ENCODE data around the gene CLHC1. TPM values are rescaled to one million over a fixed set of nuclear protein-coding genes. Genes with fewer than 3 reads are reported as not detected.

CLHC1 gene
- total and polyA plus RNA-seq, 2 of the 8 experiments (the other 6 are each of a cell fraction or from before 2014, with no cell fraction given), result 2.6 to 10.8 TPM

DNA sequence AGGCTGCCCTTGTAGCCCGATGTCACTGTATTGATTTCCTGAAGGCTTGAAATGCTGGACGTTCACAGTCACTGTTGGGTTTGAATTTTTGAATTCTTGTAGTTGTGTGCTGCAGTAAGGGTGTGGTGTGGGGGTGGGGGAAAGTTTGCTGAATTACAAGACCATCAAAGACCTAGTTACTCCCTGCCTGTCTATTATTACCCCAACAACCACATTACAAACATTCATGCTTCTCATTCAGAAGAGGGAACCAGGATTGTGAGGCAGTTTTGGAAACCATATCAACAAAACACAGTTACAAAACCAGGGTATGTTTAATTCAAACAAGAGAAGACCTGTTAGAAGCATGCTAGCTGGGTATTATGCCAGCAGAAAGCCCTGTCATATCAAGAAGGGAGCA, 85.8 kb downstream of the CLHC1 start:
- no peak overlapping the region for H2AK5ac ChIP-seq (ENCODE audit: low read depth, low read length)
- H3K9ac ChIP-seq (replicated peaks in 1 of 4; ENCODE audit: extremely low read depth in 1 of 4, low read depth in 3 of 4, low read length in 3 of 4), result no peak overlapping the region
- WGBS, 2 experiments (ENCODE audit: extremely low coverage in 1 of 2, insufficient coverage in 1 of 2, insufficient read length in 1 of 2, insufficient replicate concordance in 2 of 2, low coverage in 1 of 2, low lambda C conversion rate in 2 of 2, missing lambda C conversion rate in 1 of 2), result 93% methylated on average over 2 of the region's 2 CpGs; no CpG with 5 or more reads in 1 of the 2 experiments
- H3K4me1 ChIP-seq (replicated peaks in 1 of 4; ENCODE audit: control insufficient read depth in 3 of 4, insufficient read depth in 4 of 4, low read length in 3 of 4), result no peaks in the 10 kb centered on the region
- no peak overlapping the region for H3K27ac ChIP-seq (ENCODE audit: low read depth, low read length)
- no peaks in the 10 kb centered on the region for H3K9me3 ChIP-seq (ENCODE audit: insufficient read depth in 2 of 2, low read depth in 1 of 2, low read length in 1 of 2)
- no peak overlapping the region for H2BK120ac ChIP-seq (replicated peaks; ENCODE audit: low read depth, low read length)
- H2BK15ac ChIP-seq (ENCODE audit: low read length), result no peak overlapping the region
- no peak overlapping the region for H2AFZ ChIP-seq (ENCODE audit: low read length)
- ChIA-PET POLR2A (ENCODE audit: partially characterized antibody) (no interaction called here), CTCF (ENCODE audit: partially characterized antibody) (no interaction called here)
- H2BK12ac ChIP-seq (ENCODE audit: low read depth, low read length), result no peak overlapping the region
- H3K14ac ChIP-seq (ENCODE audit: insufficient read length), result no peak overlapping the region
- H2BK20ac ChIP-seq (ENCODE audit: low read length), result no peak overlapping the region
- no peak overlapping the region for H3K56ac ChIP-seq (replicated peaks; ENCODE audit: insufficient read length, low read depth, low read length)
- no peaks in the 10 kb centered on the region for H3K36me3 ChIP-seq (ENCODE audit: control insufficient read depth in 2 of 4, insufficient read depth in 4 of 4, low read length in 3 of 4)
- H3K4me2 ChIP-seq (ENCODE audit: insufficient read depth in 1 of 2, low read depth in 2 of 2, low read length in 2 of 2), result no peak overlapping the region
- no peak overlapping the region for H3K18ac ChIP-seq (ENCODE audit: extremely low read depth, low read length)
- H4K5ac ChIP-seq (ENCODE audit: insufficient read length, low read depth, low read length), result no peak overlapping the region
- no peak for DNase-seq (ENCODE audit: low read depth in 1 of 2, low spot score in 2 of 2)
- H4K8ac ChIP-seq (ENCODE audit: extremely low read depth, insufficient read depth, low read length), result no peak overlapping the region
- no peaks in the 10 kb centered on the region for H4K20me1 ChIP-seq (replicated peaks in 1 of 2; ENCODE audit: control insufficient read depth in 1 of 2, insufficient read depth in 2 of 2, low read length in 2 of 2)
- no peak overlapping the region for H3K4ac ChIP-seq (replicated peaks; ENCODE audit: insufficient read length, low read depth, low read length)
- no peaks in the 10 kb centered on the region for H3K79me2 ChIP-seq (ENCODE audit: control insufficient read depth in 1 of 2, insufficient read depth in 2 of 2, low read length in 2 of 2)
- H3K23ac ChIP-seq (ENCODE audit: insufficient read length), result no peak overlapping the region
- no peak overlapping the region for H4K91ac ChIP-seq (replicated peaks; ENCODE audit: insufficient read length, low read length)
- no peak for FAIRE-seq
- no peaks in the 10 kb centered on the region for H3K23me2 ChIP-seq (ENCODE audit: low read depth, low read length)
- no peaks in the 10 kb centered on the region for H3K79me1 ChIP-seq (ENCODE audit: low read depth, low read length)
- no peaks in the 10 kb centered on the region for H3K27me3 ChIP-seq (replicated peaks in 1 of 4; ENCODE audit: control insufficient read depth in 3 of 4, extremely low read depth in 1 of 4, insufficient read depth in 3 of 4, low read length in 3 of 4)
- no peak overlapping the region for H3K4me3 ChIP-seq (ENCODE audit: extremely low read depth in 1 of 4, insufficient read depth in 2 of 4, low read depth in 3 of 4, low read length in 4 of 4)
- H2BK5ac ChIP-seq (ENCODE audit: low read depth, low read length), result no peak overlapping the region
- TF ChIP-seq NRF1 (IDR thresholded peaks at IDR 0.05; ENCODE audit: low read depth, low read length), result no peak
- TF ChIP-seq RNF2 (IDR thresholded peaks at IDR 0.05; ENCODE audit: borderline replicate concordance, low read depth, low read length, missing control alignments, poor library complexity, severe bottlenecking), result no peak
- TF ChIP-seq, protein P1, sequence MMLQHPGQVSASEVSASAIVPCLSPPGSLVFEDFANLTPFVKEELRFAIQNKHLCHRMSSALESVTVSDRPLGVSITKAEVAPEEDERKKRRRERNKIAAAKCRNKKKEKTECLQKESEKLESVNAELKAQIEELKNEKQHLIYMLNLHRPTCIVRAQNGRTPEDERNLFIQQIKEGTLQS (IDR thresholded peaks at IDR 0.05; ENCODE audit: insufficient read depth, low read depth, low read length), result no peak
- no peak for TF ChIP-seq POLR2AphosphoS5 (IDR thresholded peaks at IDR 0.05; ENCODE audit: low read depth, low read length)
- TF ChIP-seq SIX5 (IDR thresholded peaks at IDR 0.05; ENCODE audit: low read depth, low read length), result no peak
- no peak for TF ChIP-seq RFX5 (IDR thresholded peaks at IDR 0.05; ENCODE audit: borderline replicate concordance, low read depth, low read length)
- TF ChIP-seq BCL11A (IDR thresholded peaks at IDR 0.05; ENCODE audit: low read depth in 2 of 2, low read length in 2 of 2), result no peak
- no peak for TF ChIP-seq MAFK (IDR thresholded peaks at IDR 0.05; ENCODE audit: low read depth, low read length)
- no peak for TF ChIP-seq KDM5A (IDR thresholded peaks at IDR 0.05; ENCODE audit: low read length)
- TF ChIP-seq SIN3A (conservative IDR thresholded peaks at IDR 0.05 in 1 of 2, IDR thresholded peaks at IDR 0.05 in 1 of 2; ENCODE audit: low read depth in 1 of 2, low read length in 2 of 2), result no peak
- no peak for TF ChIP-seq ZNF274 (IDR thresholded peaks at IDR 0.05; ENCODE audit: borderline replicate concordance, extremely low read depth, low read length)
- TF ChIP-seq TBP (IDR thresholded peaks at IDR 0.05; ENCODE audit: low read depth, low read length), result no peak
- TF ChIP-seq, protein P2, sequence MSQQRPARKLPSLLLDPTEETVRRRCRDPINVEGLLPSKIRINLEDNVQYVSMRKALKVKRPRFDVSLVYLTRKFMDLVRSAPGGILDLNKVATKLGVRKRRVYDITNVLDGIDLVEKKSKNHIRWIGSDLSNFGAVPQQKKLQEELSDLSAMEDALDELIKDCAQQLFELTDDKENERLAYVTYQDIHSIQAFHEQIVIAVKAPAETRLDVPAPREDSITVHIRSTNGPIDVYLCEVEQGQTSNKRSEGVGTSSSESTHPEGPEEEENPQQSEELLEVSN (IDR thresholded peaks at IDR 0.05), result no peak
